HL-60 (cell line): Measurements from ENCODE around the gene MACO1.

ENCODE experiments used
- DNase-seq, 2 experiments: peaks; one replicate each; pipeline ENCODE4 v3.0.0-alpha.2; 2010 to 2020; ENCODE audit warnings: low read depth in 1 of 2, low spot score in 1 of 2
- H3K27ac ChIP-seq: fragments of 250-450 bp; sonication (Bioruptor Pico); replicated peaks from 2 replicates; pipeline ENCODE4 v1.5.1; 2020; ENCODE audit warnings: mild to moderate bottlenecking, moderate library complexity
- H3K27me3 ChIP-seq: fragments of 250-450 bp; sonication (Bioruptor Pico); 2 replicates; pipeline ENCODE4 v1.5.1; 2021; ENCODE audit warnings: mild to moderate bottlenecking, moderate library complexity; ENCODE audit not compliant: insufficient read depth, poor library complexity, severe bottlenecking
- H3K4me3 ChIP-seq: replicated peaks from 2 replicates; pipeline ENCODE4 v1.5.1; 2011; ENCODE audit warnings: mild to moderate bottlenecking, control low read depth, low read length; ENCODE audit not compliant: insufficient read depth
- GABPA ChIP-seq: IDR thresholded peaks from 2 replicates; pipeline ENCODE4 v1.6.1; 2012; ENCODE audit warnings: low read depth
- POLR2AphosphoS5 ChIP-seq: IDR thresholded peaks from 2 replicates; pipeline ENCODE4 v1.6.1; 2012; ENCODE audit warnings: low read depth
- SPI1 ChIP-seq: IDR thresholded peaks from 2 replicates; pipeline ENCODE4 v1.6.1; 2012; ENCODE audit warnings: low read depth, mild to moderate bottlenecking, borderline replicate concordance
- TF ChIP-seq, protein P1 (sequence below): IDR thresholded peaks from 2 replicates; pipeline ENCODE4 v1.6.1; 2012; ENCODE audit warnings: low read depth; ENCODE audit not compliant: insufficient replicate concordance
- TF ChIP-seq, protein P2 (sequence below): IDR thresholded peaks from one replicate; pipeline ENCODE4 v1.5.1; 2011; ENCODE audit warnings: low read length, control low read depth, inconsistent platforms; ENCODE audit not compliant: insufficient read depth

The MACO1 gene

DNA sequence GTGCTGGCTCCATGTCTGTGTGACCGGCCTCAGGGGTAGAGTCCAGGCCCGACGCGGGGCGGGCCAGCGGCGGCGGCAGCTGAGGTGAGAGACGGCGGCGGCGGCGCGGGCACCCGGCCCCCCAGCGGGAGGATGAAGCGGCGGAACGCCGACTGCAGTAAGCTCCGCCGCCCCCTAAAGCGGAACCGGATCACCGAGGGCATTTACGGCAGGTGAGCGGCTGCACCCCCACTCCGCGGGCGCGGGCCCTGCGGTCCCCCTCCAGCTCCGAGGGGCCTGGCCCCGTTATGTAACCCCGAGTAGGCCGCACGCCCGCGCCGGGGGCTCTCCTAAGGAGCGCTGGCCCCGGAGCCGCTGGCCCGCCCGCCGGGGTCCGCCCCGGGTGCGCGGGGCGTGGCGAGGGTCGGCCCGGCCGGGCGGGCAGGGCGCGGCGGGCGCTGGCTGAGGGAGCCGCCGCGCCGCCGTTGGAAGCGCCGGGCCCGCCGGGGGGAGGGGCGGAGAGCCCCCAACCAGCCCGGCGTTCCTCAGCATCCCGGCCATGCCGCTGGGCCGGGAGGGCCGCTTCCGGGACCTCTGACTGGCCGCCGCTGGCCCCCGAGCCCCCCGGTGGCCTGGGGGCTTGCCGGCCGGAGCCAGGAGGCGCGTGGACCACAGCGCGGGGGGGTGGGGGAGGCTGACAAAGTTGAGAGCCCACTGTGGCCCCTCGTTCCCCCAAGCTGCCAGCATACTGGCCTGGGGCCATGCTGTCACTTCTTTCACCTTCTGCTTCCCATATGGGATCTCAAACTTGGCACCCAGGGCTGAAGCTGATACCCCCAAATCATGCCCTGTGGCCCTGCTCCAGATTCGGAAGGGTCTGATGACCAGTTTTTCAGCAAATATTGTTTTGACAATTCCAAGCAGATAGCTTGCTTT is 527 bp downstream of the MACO1 start:
- H3K27ac ChIP-seq, result peak overlapping the region; percentile 87
- H3K4me3 ChIP-seq, result peak overlapping the region; percentile 96
- peak in 1 of 2 experiments; percentile 74 for DNase-seq
- no peaks in the 10 kb centered on the region for H3K27me3 ChIP-seq
- peak; percentile 52; the same call in 1 of the 2 replicates for TF ChIP-seq SPI1
- no peak for TF ChIP-seq POLR2AphosphoS5
- TF ChIP-seq GABPA, result peak; percentile 16; the same call in 1 of the 2 replicates
- TF ChIP-seq, protein P1, sequence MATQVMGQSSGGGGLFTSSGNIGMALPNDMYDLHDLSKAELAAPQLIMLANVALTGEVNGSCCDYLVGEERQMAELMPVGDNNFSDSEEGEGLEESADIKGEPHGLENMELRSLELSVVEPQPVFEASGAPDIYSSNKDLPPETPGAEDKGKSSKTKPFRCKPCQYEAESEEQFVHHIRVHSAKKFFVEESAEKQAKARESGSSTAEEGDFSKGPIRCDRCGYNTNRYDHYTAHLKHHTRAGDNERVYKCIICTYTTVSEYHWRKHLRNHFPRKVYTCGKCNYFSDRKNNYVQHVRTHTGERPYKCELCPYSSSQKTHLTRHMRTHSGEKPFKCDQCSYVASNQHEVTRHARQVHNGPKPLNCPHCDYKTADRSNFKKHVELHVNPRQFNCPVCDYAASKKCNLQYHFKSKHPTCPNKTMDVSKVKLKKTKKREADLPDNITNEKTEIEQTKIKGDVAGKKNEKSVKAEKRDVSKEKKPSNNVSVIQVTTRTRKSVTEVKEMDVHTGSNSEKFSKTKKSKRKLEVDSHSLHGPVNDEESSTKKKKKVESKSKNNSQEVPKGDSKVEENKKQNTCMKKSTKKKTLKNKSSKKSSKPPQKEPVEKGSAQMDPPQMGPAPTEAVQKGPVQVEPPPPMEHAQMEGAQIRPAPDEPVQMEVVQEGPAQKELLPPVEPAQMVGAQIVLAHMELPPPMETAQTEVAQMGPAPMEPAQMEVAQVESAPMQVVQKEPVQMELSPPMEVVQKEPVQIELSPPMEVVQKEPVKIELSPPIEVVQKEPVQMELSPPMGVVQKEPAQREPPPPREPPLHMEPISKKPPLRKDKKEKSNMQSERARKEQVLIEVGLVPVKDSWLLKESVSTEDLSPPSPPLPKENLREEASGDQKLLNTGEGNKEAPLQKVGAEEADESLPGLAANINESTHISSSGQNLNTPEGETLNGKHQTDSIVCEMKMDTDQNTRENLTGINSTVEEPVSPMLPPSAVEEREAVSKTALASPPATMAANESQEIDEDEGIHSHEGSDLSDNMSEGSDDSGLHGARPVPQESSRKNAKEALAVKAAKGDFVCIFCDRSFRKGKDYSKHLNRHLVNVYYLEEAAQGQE, result no peak
- TF ChIP-seq, protein P2, sequence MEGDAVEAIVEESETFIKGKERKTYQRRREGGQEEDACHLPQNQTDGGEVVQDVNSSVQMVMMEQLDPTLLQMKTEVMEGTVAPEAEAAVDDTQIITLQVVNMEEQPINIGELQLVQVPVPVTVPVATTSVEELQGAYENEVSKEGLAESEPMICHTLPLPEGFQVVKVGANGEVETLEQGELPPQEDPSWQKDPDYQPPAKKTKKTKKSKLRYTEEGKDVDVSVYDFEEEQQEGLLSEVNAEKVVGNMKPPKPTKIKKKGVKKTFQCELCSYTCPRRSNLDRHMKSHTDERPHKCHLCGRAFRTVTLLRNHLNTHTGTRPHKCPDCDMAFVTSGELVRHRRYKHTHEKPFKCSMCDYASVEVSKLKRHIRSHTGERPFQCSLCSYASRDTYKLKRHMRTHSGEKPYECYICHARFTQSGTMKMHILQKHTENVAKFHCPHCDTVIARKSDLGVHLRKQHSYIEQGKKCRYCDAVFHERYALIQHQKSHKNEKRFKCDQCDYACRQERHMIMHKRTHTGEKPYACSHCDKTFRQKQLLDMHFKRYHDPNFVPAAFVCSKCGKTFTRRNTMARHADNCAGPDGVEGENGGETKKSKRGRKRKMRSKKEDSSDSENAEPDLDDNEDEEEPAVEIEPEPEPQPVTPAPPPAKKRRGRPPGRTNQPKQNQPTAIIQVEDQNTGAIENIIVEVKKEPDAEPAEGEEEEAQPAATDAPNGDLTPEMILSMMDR, result no peak

DNA sequence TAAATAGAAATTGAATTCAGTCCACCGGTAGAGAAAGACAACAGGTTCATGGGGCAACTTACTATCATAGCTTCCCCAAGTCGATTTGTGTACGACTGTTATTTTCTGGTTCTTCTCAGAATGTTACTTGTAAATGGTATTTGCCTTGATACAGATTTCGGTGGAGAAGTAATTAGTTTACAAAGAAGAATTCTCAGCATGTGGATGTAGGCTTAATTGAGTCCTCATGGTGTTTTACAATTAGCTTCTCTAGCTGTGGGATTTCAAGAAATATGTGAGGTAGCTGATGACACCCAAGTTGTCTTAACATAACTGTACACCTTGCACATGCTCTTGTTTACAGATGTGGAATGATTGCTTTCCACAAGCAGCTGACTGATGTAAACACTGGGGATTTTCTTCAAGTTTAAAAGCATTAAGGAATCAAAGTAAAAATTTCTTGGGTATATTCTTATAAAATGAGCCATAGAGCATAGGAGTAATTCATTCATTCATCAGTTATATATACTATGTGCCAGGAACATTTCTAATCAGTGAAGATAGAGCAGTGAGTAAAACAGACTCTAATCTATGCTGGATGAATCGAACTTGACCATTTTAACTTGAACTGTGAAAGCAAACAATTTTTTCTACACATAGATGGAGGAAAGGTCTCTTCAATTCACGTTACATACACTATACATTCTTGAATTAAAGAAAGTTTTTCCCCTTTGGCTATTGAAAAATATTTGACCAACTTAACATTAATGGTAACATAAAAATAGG is 1.4 kb downstream of the MACO1 start:
- DNase-seq, result no peak
- no peak overlapping the region; the same call in 1 of the 2 replicates for H3K27ac ChIP-seq
- no peaks in the 10 kb centered on the region for H3K27me3 ChIP-seq
- TF ChIP-seq, protein P1, result no peak
- TF ChIP-seq POLR2AphosphoS5, result no peak
- TF ChIP-seq, protein P2, result no peak
- TF ChIP-seq SPI1, result no peak
- TF ChIP-seq GABPA, result no peak
- peak overlapping the region; percentile 96 for H3K4me3 ChIP-seq

DNA sequence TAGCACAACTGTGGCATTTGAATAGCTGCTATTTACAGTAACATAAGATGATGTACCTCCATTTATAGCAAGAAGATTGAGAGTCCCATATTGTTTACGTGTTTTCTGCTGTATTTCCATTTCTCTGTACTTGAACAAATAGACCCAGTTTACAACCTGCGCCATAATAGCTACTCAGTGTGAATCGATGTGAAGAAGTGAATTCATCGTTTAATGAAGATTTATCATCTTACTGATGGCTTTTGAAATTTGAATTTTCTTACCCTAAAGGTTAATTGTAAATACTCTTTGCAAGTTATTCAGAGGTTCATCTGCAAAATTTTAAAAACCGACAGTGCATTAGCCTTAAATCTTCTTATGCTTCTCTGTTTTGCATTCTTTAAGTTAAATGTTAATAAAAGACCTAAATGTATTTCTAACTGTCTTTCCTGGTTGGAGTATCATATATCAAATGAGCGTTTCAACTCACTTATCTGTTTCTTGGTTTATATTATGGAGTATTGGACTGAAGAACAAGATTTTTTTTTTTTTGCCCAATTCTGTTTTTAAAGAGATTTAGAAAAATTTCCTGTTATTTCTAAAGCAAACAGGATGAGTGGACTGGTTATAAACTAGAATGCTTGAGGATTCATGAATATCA is 2.2 kb downstream of the MACO1 start:
- Histone ChIP-seq H3K27ac (no peak overlapping the region), H3K4me3 (no peak overlapping the region), H3K27me3 (no peaks in the 10 kb centered on the region)
- TF ChIP-seq SPI1 (no peak), GABPA (no peak), POLR2AphosphoS5 (no peak)
- TF ChIP-seq, protein P2, result no peak
- TF ChIP-seq, protein P1, result no peak
- DNase-seq, result no peak
